WTC11 (cell line): Measurements from ENCODE around the gene FEV.

Experiments used
- CREB1 ChIP-seq: sonication (generic); formaldehyde crosslinking; IDR thresholded peaks from 2 replicates; pipeline ENCODE4 v1.8.0; 2023; ENCODE audit warnings: mild to moderate bottlenecking, missing genetic modification reagents
- CREM ChIP-seq: sonication (generic); formaldehyde crosslinking; IDR thresholded peaks from 2 replicates; pipeline ENCODE4 v1.8.1; 2022; ENCODE audit warnings: mild to moderate bottlenecking, missing genetic modification reagents, moderate library complexity
- CTCF ChIP-seq: fragments of 200-600 bp; IDR thresholded peaks from 2 replicates; pipeline ENCODE4 v1.8.0; 2022; ENCODE audit warnings: antibody characterized with exemption
- EMX1 ChIP-seq: fragments of 250-450 bp; sonication (Bioruptor Pico); IDR thresholded peaks from 2 replicates; pipeline ENCODE4 v1.8.0; 2021; ENCODE audit warnings: mild to moderate bottlenecking
- FOXJ3 ChIP-seq: sonication (generic); formaldehyde crosslinking; IDR thresholded peaks from 2 replicates; pipeline ENCODE4 v1.9.0; 2021; ENCODE audit warnings: missing genetic modification reagents, mild to moderate bottlenecking, borderline replicate concordance
- KAT7 ChIP-seq: sonication (generic); formaldehyde crosslinking; IDR thresholded peaks from 2 replicates; pipeline ENCODE4 v1.8.1; 2023; ENCODE audit warnings: missing genetic modification reagents, mild to moderate bottlenecking, borderline replicate concordance
- MAX ChIP-seq: sonication (generic); formaldehyde crosslinking; IDR thresholded peaks from 2 replicates; pipeline ENCODE4 v1.8.0; 2022; ENCODE audit warnings: mild to moderate bottlenecking, missing genetic modification reagents
- MLX ChIP-seq: sonication (generic); formaldehyde crosslinking; IDR thresholded peaks from 2 replicates; pipeline ENCODE4 v1.8.1; 2023; ENCODE audit warnings: mild to moderate bottlenecking, missing genetic modification reagents, moderate library complexity
- NFATC4 ChIP-seq: fragments of 250-450 bp; sonication (Bioruptor Pico); IDR thresholded peaks from 2 replicates; pipeline ENCODE4 v1.9.0; 2021; ENCODE audit warnings: mild to moderate bottlenecking
- NFE2L1 ChIP-seq: sonication (generic); formaldehyde crosslinking; IDR thresholded peaks from 2 replicates; pipeline ENCODE4 v1.8.1; 2023; ENCODE audit warnings: missing genetic modification reagents
- NFYB ChIP-seq: sonication (generic); formaldehyde crosslinking; conservative IDR thresholded peaks from 2 replicates; pipeline ENCODE4 v1.8.0; 2022; ENCODE audit warnings: low read depth, missing genetic modification reagents
- SP1 ChIP-seq: sonication (generic); formaldehyde crosslinking; conservative IDR thresholded peaks from 2 replicates; pipeline ENCODE4 v1.8.1; 2022; ENCODE audit warnings: missing genetic modification reagents
- ZNF121 ChIP-seq: sonication (generic); formaldehyde crosslinking; IDR thresholded peaks from 2 replicates; pipeline ENCODE4 v1.8.0; 2023; ENCODE audit warnings: missing genetic modification reagents
- ZNF263 ChIP-seq: sonication (generic); formaldehyde crosslinking; IDR thresholded peaks from 2 replicates; pipeline ENCODE4 v1.8.1; 2022; ENCODE audit warnings: low read depth, mild to moderate bottlenecking, moderate library complexity, missing genetic modification reagents

- TF ChIP-seq NFATC4 (CRISPR knock-in tag) (no peak), CREM (no peak), NFYB (CRISPR knock-in tag) (no peak), MAX (CRISPR knock-in tag) (no peak), ZNF263 (CRISPR knock-in tag) (no peak), CREB1 (CRISPR knock-in tag) (no peak), MLX (no peak), CTCF (no peak), NFE2L1 (CRISPR knock-in tag) (no peak), SP1 (no peak), ZNF121 (CRISPR knock-in tag) (no peak), EMX1 (CRISPR knock-in tag) (no peak), FOXJ3 (CRISPR knock-in tag) (no peak), KAT7 (CRISPR knock-in tag) (no peak)
Observed at GRCh38 chr2:218960309-218961165, 24.4 kb downstream of the FEV start.
